ENCODE data around the gene ATF6. TPM values are rescaled to one million over a fixed set of nuclear protein-coding genes. Genes with fewer than 3 reads are reported as not detected.

Gene ATF6
- total and polyA plus RNA-seq, 9 of the 15 experiments (the other 6 are each of a cell fraction or from before 2014, with no cell fraction given) = 11.7 to 32.4 (median 20.4) TPM

DNA sequence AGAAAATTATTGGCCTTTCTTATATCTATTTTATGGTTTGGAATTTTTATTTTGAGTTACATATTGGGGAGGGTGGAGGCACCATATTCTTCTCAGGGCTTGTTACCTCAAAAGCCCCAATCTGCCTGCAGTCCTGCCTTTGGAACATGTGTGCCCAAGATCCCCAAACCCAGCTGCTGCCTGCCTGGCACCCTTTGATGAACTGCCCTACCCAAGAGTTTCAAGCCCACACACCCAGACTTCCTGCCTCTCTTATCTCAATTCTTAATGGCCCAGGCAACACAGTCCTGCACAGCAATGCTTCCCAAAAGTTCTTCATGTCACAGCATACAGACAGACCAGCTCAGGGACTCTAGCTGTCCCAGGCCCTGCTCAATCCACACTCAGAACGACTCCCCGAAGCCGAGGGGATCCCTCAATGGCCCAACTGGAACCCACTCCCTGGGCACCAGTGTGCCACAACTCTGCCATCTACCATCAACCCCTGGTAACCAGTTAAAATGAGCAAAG, 238.4 kb downstream of the ATF6 start:
- no peak overlapping the region for H2AFZ ChIP-seq (ENCODE audit: low read depth, low read length)
- no peaks in the 10 kb centered on the region for H3K9me1 ChIP-seq (ENCODE audit: control insufficient read depth, insufficient read depth, low read length)
- H3K79me2 ChIP-seq (ENCODE audit: control insufficient read depth, insufficient read depth, low read length) = no peaks in the 10 kb centered on the region
- no peak overlapping the region for H3K4me3 ChIP-seq
- intact Hi-C loops (cut with micrococcal nuclease) = no loop called here
- no peaks in the 10 kb centered on the region for H3K36me3 ChIP-seq (ENCODE audit: control insufficient read depth, insufficient read depth, low read length)
- ATAC-seq (no peak), DNase-seq (ENCODE audit: extremely low read depth in 1 of 4, low spot score in 3 of 4) (no peak), FAIRE-seq (no peak)
- no TSS peak for BruUV-seq (replicated peaks)
- H3K4me1 ChIP-seq (replicated peaks in 1 of 2; ENCODE audit: control insufficient read depth in 2 of 2, insufficient read depth in 2 of 2, low read length in 2 of 2) = no peaks in the 10 kb centered on the region
- no peak overlapping the region for H3K4me2 ChIP-seq (ENCODE audit: insufficient read depth, low read length)
- TF ChIP-seq ZNF717 (CRISPR knock-in tag; IDR thresholded peaks at IDR 0.05) = no peak
- TF ChIP-seq OTX1 (CRISPR knock-in tag; IDR thresholded peaks at IDR 0.05) = no peak
- TF ChIP-seq BHLHE40 (IDR thresholded peaks at IDR 0.05; ENCODE audit: low read length) = no peak
- WGBS (ENCODE audit: insufficient coverage, low coverage, missing lambda C conversion rate) = 5% methylated on average over 3 of the region's 3 CpGs
- no peak overlapping the region for H3K9ac ChIP-seq (ENCODE audit: insufficient read depth in 1 of 2, low read depth in 2 of 2, low read length in 2 of 2)
- CTCF ChIA-PET (ENCODE audit: low intra/inter-chr PET ratio) = no interaction called here
- POLR2A ChIA-PET = interaction anchor here (0.8 to 1.3 kb wide), 2 partner anchors 10 to 20 kb away, joined by 3 to 4 read pairs; no protein-coding TSS in a partner anchor
- peaks cover 51 to 82% of the 10 kb centered on the region in 2 experiments for H3K27me3 ChIP-seq (ENCODE audit: control insufficient read depth in 2 of 2, insufficient read depth in 2 of 2, low read length in 2 of 2)
- H3K27ac ChIP-seq (ENCODE audit: extremely low read depth, low read depth, low read length) = no peak overlapping the region
- no peaks in the 10 kb centered on the region for H3K9me3 ChIP-seq (replicated peaks; ENCODE audit: control insufficient read depth, insufficient read depth, low read depth, low read length)
- in situ Hi-C loops (cut with MboI) = loop anchor here (25.0 kb wide), 1 partner anchor 542 kb away; no protein-coding TSS in a partner anchor
- H4K20me1 ChIP-seq (replicated peaks; ENCODE audit: control insufficient read depth, insufficient read depth, low read length) = no peaks in the 10 kb centered on the region

DNA sequence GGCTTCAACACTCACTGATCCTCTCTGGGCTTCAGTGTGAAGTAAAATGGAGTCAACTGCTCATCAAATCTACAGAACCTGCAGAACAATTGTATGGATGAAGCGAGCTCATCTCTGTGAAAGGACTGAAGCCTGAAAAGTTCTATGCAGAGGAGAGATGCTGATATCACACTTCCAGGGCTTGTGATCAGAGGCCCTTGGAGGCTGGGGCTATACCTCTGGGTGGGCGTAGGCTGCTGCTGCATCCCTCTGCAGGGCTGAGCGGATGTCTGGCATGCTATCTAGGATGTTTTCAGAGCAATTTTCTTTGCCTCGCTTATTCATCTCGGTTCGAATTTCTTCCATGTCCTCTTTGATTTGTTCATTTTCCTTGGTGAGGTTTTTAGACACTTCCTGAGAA, 240.0 kb downstream of the ATF6 start:
- CTCF ChIA-PET (ENCODE audit: low intra/inter-chr PET ratio) = no interaction called here
- Histone ChIP-seq H2AFZ (ENCODE audit: low read depth, low read length) (no peak overlapping the region), H3K9me1 (ENCODE audit: control insufficient read depth, insufficient read depth, low read length) (no peaks in the 10 kb centered on the region), H3K4me3 (no peak overlapping the region), H3K9ac (ENCODE audit: insufficient read depth in 1 of 2, low read depth in 2 of 2, low read length in 2 of 2) (no peak overlapping the region), H3K9me3 (replicated peaks; ENCODE audit: control insufficient read depth, insufficient read depth, low read depth, low read length) (no peaks in the 10 kb centered on the region), H3K4me1 (replicated peaks in 1 of 2; ENCODE audit: control insufficient read depth in 2 of 2, insufficient read depth in 2 of 2, low read length in 2 of 2) (no peaks in the 10 kb centered on the region), H3K79me2 (ENCODE audit: control insufficient read depth, insufficient read depth, low read length) (no peaks in the 10 kb centered on the region), H3K27me3 (ENCODE audit: control insufficient read depth in 2 of 2, insufficient read depth in 2 of 2, low read length in 2 of 2) (peaks cover 45 to 82% of the 10 kb centered on the region in 2 experiments), H4K20me1 (replicated peaks; ENCODE audit: control insufficient read depth, insufficient read depth, low read length) (no peaks in the 10 kb centered on the region), H3K27ac (ENCODE audit: extremely low read depth, low read depth, low read length) (no peak overlapping the region), H3K4me2 (ENCODE audit: insufficient read depth, low read length) (no peak overlapping the region), H3K36me3 (ENCODE audit: control insufficient read depth, insufficient read depth, low read length) (no peaks in the 10 kb centered on the region)
- no peak for ATAC-seq
- DNase-seq (ENCODE audit: extremely low read depth in 1 of 4, low spot score in 3 of 4) = no peak
- WGBS (ENCODE audit: insufficient coverage, low coverage, missing lambda C conversion rate) = 0% methylated on average over 6 of the region's 6 CpGs
- POLR2A ChIA-PET = interaction anchor here (0.6 kb wide), 1 partner anchor 10 kb away, joined by 3 read pairs; no protein-coding TSS in a partner anchor
- in situ Hi-C loops (cut with MboI) = loop anchor here (25.0 kb wide), 1 partner anchor 544 kb away; no protein-coding TSS in a partner anchor
- no TSS peak for BruUV-seq (replicated peaks)
- FAIRE-seq = no peak
- intact Hi-C loops (cut with micrococcal nuclease) = no loop called here
- TF ChIP-seq PREB (CRISPR knock-in tag; IDR thresholded peaks at IDR 0.05) (no peak), EP400 (IDR thresholded peaks at IDR 0.05) (no peak), ZNF3 (CRISPR knock-in tag; IDR thresholded peaks at IDR 0.05) (no peak), ZNF57 (CRISPR knock-in tag; IDR thresholded peaks at IDR 0.05) (no peak), TEAD1 (CRISPR knock-in tag; IDR thresholded peaks at IDR 0.05) (no peak), SIN3B (IDR thresholded peaks at IDR 0.05; ENCODE audit: low read depth) (no peak), NCOA1 (IDR thresholded peaks at IDR 0.05; ENCODE audit: low read depth) (no peak), RBM39 (optimal IDR thresholded peaks at IDR 0.05; ENCODE audit: low read depth, low read length) (no peak), RAD51 (IDR thresholded peaks at IDR 0.05; ENCODE audit: borderline replicate concordance, low read depth) (no peak), FOSL1 (tag; conservative IDR thresholded peaks at IDR 0.05) (no peak)
- TF ChIP-seq, protein P1, sequence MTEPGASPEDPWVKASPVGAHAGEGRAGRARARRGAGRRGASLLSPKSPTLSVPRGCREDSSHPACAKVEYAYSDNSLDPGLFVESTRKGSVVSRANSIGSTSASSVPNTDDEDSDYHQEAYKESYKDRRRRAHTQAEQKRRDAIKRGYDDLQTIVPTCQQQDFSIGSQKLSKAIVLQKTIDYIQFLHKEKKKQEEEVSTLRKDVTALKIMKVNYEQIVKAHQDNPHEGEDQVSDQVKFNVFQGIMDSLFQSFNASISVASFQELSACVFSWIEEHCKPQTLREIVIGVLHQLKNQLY (CRISPR knock-in tag; conservative IDR thresholded peaks at IDR 0.05) = no peak
